Liver (tissue), 9 donors: Measurements from ENCODE around the gene TBC1D4. TPM values are rescaled to one million over a fixed set of nuclear protein-coding genes. Genes with fewer than 3 reads are reported as not detected.

Experiments
- DNase-seq: peaks from one replicate; pipeline ENCODE4 v3.0.0-alpha.2; 2017; ENCODE audit warnings: low spot score
- H3K27ac ChIP-seq, 2 donors: one replicate each; pipeline ENCODE4 v1.7.0; 2013; ENCODE audit warnings: inconsistent platforms in 2 of 2, low read length in 2 of 2, control low read depth in 1 of 2, low read depth in 1 of 2, mild to moderate bottlenecking in 1 of 2
- H3K27me3 ChIP-seq, 4 donors: one replicate each; pipeline versions ENCODE4 v1.6.1 to v1.7.0; 2013; ENCODE audit warnings: low read length in 3 of 4, inconsistent platforms in 1 of 4, mild to moderate bottlenecking in 1 of 4, moderate library complexity in 1 of 4; ENCODE audit not compliant: control insufficient read depth in 4 of 4, insufficient read depth in 4 of 4
- H3K36me3 ChIP-seq, 4 donors: one replicate each; pipeline versions ENCODE4 v1.6.1 to v1.7.0; 2013; ENCODE audit warnings: low read length in 3 of 4, mild to moderate bottlenecking in 3 of 4, low read depth in 1 of 4, moderate library complexity in 1 of 4; ENCODE audit not compliant: control insufficient read depth in 4 of 4, insufficient read depth in 3 of 4
- H3K4me1 ChIP-seq, 4 donors: one replicate each; pipeline versions ENCODE4 v1.6.1 to v1.7.0; 2013; ENCODE audit warnings: low read length in 3 of 4, mild to moderate bottlenecking in 3 of 4, moderate library complexity in 1 of 4; ENCODE audit not compliant: control insufficient read depth in 4 of 4, insufficient read depth in 4 of 4
- H3K4me3 ChIP-seq, 3 donors: one replicate each; pipeline versions ENCODE4 v1.6.1 to v1.7.0; 2013; ENCODE audit warnings: low read length in 3 of 3, control low read depth in 1 of 3, low read depth in 1 of 3, mild to moderate bottlenecking in 1 of 3
- H3K9ac ChIP-seq, 2 donors: one replicate each; pipeline ENCODE4 v1.7.0; 2013; ENCODE audit warnings: low read length in 2 of 2, mild to moderate bottlenecking in 2 of 2, moderate library complexity in 2 of 2, control low read depth in 1 of 2, low read depth in 1 of 2
- H3K9me3 ChIP-seq, 4 donors: one replicate each; pipeline versions ENCODE4 v1.6.1 to v1.7.0; 2013; ENCODE audit warnings: low read length in 3 of 4; ENCODE audit not compliant: control insufficient read depth in 4 of 4
- ATF3 ChIP-seq: IDR thresholded peaks from 2 replicates; pipeline ENCODE4 v1.6.1; 2016; ENCODE audit warnings: antibody characterized with exemption
- EGR1 ChIP-seq, 2 donors: IDR thresholded peaks; 2 replicates each; pipeline ENCODE4 v1.6.1; 2016 to 2018; ENCODE audit warnings: antibody characterized with exemption in 2 of 2, low read depth in 2 of 2
- FOXA1 ChIP-seq: IDR thresholded peaks from 2 replicates; pipeline ENCODE4 v1.6.1; 2016; ENCODE audit warnings: antibody characterized with exemption
- FOXA2 ChIP-seq: IDR thresholded peaks from 2 replicates; pipeline ENCODE4 v1.6.1; 2016; ENCODE audit warnings: antibody characterized with exemption
- HNF4A ChIP-seq, 2 donors: conservative IDR thresholded peaks; 2 replicates each; pipeline ENCODE4 v1.6.1; 2016; ENCODE audit warnings: antibody characterized with exemption in 2 of 2, mild to moderate bottlenecking in 2 of 2
- HNF4G ChIP-seq: IDR thresholded peaks from 2 replicates; pipeline ENCODE4 v1.6.1; 2016; ENCODE audit warnings: antibody characterized with exemption
- JUND ChIP-seq, 2 donors: IDR thresholded peaks; 2 replicates each; pipeline ENCODE4 v1.6.1; 2016; ENCODE audit warnings: antibody characterized with exemption in 2 of 2
- MAX ChIP-seq: IDR thresholded peaks from 2 replicates; pipeline ENCODE4 v1.6.1; 2016; ENCODE audit warnings: antibody characterized with exemption
- NR2F2 ChIP-seq: IDR thresholded peaks from 2 replicates; pipeline ENCODE4 v1.6.1; 2016; ENCODE audit warnings: antibody characterized with exemption
- RAD21 ChIP-seq, 2 donors: IDR thresholded peaks; 2 replicates each; pipeline ENCODE4 v1.6.1; 2016; ENCODE audit warnings: antibody characterized with exemption in 2 of 2, mild to moderate bottlenecking in 2 of 2
- REST ChIP-seq: IDR thresholded peaks from 2 replicates; pipeline ENCODE4 v1.6.1; 2016; ENCODE audit warnings: antibody characterized with exemption, mild to moderate bottlenecking
- RXRA ChIP-seq, 2 donors: IDR thresholded peaks; 2 replicates each; pipeline ENCODE4 v1.6.1; 2017 to 2018; ENCODE audit warnings: antibody characterized with exemption in 2 of 2, mild to moderate bottlenecking in 1 of 2
- SP1 ChIP-seq: IDR thresholded peaks from 2 replicates; pipeline ENCODE4 v1.6.1; 2018; ENCODE audit warnings: antibody characterized with exemption, mild to moderate bottlenecking
- TAF1 ChIP-seq: conservative IDR thresholded peaks from 2 replicates; pipeline ENCODE4 v1.6.1; 2016; ENCODE audit warnings: antibody characterized with exemption, mild to moderate bottlenecking
- YY1 ChIP-seq: IDR thresholded peaks from 2 replicates; pipeline ENCODE4 v1.6.1; 2016; ENCODE audit warnings: antibody characterized with exemption, mild to moderate bottlenecking
- ZBTB33 ChIP-seq: IDR thresholded peaks from 2 replicates; pipeline ENCODE4 v1.6.1; 2016; ENCODE audit warnings: antibody characterized with exemption
- whole genome bisulfite sequencing: extraction: QIAGEN DNeasy Blood & Tissue Kit; methylation state at CpG from one replicate; pipeline ENCODE4 v1.1.7; 2013; 5-methylcytosine and 5-hydroxymethylcytosine counted together
- polyA plus RNA-seq, 2 donors: library from polyadenylated mRNA; stranded (reverse) in 1 of 2; unstranded in 1 of 2; fragments of 200-250 nt in 1 of 2; fragments of >200 nt in 1 of 2; fragmentation: Nextera tagmentation in 1 of 2; extraction: Ambion mirVana in 1 of 2; gene quantifications; one replicate each; pipeline versions ENCODE4 v1.2.1 to v1.2.3, GENCODE V29; 2013 to 2015
- total RNA-seq, 2 donors: library from RNA; depleted of rRNA; stranded (reverse); fragments of >200 nt; gene quantifications; one replicate each; pipeline ENCODE4 v1.2.3, GENCODE V29; 2014
- donor health status: healthy.
- donor health status: healthy.
- donor health status: healthy.
- donor health status: healthy.
- donor health status: healthy.

The TBC1D4 gene
- total and polyA plus RNA-seq, 4 donors: 2.3 to 11.1 (median 6.5) TPM

- Histone ChIP-seq H3K9ac (no peak overlapping the region), H3K9me3 (no peaks in the 10 kb centered on the region), H3K36me3 (no peaks in the 10 kb centered on the region), H3K4me1 (no peaks in the 10 kb centered on the region), H3K4me3 (no peak overlapping the region), H3K27me3 (no peaks in the 10 kb centered on the region), H3K27ac (no peak overlapping the region)
- TF ChIP-seq FOXA2 (no peak), MAX (no peak), HNF4A (conservative IDR thresholded peaks at IDR 0.05) (no peak), SP1 (no peak), JUND (IDR thresholded peaks at IDR 0.05) (no peak), EGR1 (IDR thresholded peaks at IDR 0.05; ENCODE audit: low read depth in 2 of 2) (no peak)
- no peak for DNase-seq
- 26% methylated on average over 1 of the region's 1 CpG for WGBS
Observed at GRCh38 chr13:75255653-75256052, 226.3 kb downstream of the TBC1D4 start.

DNA sequence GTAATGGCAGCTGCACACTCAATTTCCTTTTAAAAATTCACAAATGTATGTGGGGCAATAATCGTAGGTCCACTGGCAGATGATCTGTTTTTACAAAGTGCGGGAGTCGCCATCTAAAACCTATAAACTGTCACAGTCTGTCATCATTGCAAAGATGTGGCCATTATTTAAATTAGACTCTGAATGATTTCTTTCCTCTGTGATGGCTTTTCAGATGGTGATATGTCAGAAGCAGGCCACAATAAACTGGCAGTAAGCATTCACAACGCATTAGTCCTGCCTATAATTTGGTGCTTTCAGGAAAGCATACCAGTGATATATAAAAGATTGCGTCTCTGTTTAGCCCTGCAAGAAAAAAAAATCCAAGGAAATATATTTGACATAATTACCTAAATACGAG, 226.8 kb downstream of the TBC1D4 start:
- no peaks in the 10 kb centered on the region for H3K27me3 ChIP-seq
- no peaks in the 10 kb centered on the region for H3K4me1 ChIP-seq
- H3K36me3 ChIP-seq: no peaks in the 10 kb centered on the region
- no peaks in the 10 kb centered on the region for H3K9me3 ChIP-seq
- 88% methylated on average over 6 of the region's 6 CpGs for WGBS
- no peak overlapping the region for H3K27ac ChIP-seq
- H3K9ac ChIP-seq: no peak overlapping the region
- no peak for TF ChIP-seq NR2F2
- TF ChIP-seq FOXA1: no peak
- TF ChIP-seq SP1: no peak
- no peak for TF ChIP-seq MAX
- no peak for TF ChIP-seq HNF4G
- no peak overlapping the region for H3K4me3 ChIP-seq
- DNase-seq: no peak

- 71% methylated on average over 4 of the region's 4 CpGs for WGBS
- H3K9me3 ChIP-seq: no peaks in the 10 kb centered on the region
- no peak overlapping the region for H3K9ac ChIP-seq
- no peaks in the 10 kb centered on the region for H3K4me1 ChIP-seq
- no peak for DNase-seq
- H3K27me3 ChIP-seq: no peaks in the 10 kb centered on the region
- TF ChIP-seq FOXA1 (no peak), ATF3 (no peak), FOXA2 (no peak), YY1 (no peak), JUND (IDR thresholded peaks at IDR 0.05) (no peak), ZBTB33 (no peak), EGR1 (IDR thresholded peaks at IDR 0.05; ENCODE audit: low read depth in 2 of 2) (no peak), REST (no peak), RAD21 (IDR thresholded peaks at IDR 0.05) (no peak), HNF4G (no peak), TAF1 (no peak), MAX (no peak), RXRA (IDR thresholded peaks at IDR 0.05) (no peak)
- H3K27ac ChIP-seq: no peak overlapping the region
- H3K36me3 ChIP-seq: no peaks in the 10 kb centered on the region
- no peak overlapping the region for H3K4me3 ChIP-seq
Observed at GRCh38 chr13:75251188-75251587, 230.8 kb downstream of the TBC1D4 start.
